GM23338 (cell line): ENCODE results near the gene CACNG3. TPM values are rescaled to one million over a fixed set of nuclear protein-coding genes. Genes with fewer than 3 reads are reported as not detected.

Experiments
- ATAC-seq: fragments of 200-7000 bp; cut with Tn5 transposase; 3 replicates; pipeline ENCODE4 v1.9.1; 2020
- DNase-seq: peaks from one replicate; pipeline ENCODE4 v3.0.0-alpha.2; 2015; ENCODE audit warnings: low spot score
- H2AFZ ChIP-seq: fragments of 200-600 bp; sonication (generic); 2 replicates; pipeline ENCODE4 v1.8.0; 2016; ENCODE audit warnings: antibody characterized with exemption, mild to moderate bottlenecking, moderate library complexity
- H3F3A ChIP-seq: fragments of 200-600 bp; sonication (generic); replicated peaks from 2 replicates; pipeline ENCODE4 v1.8.0; 2017; ENCODE audit warnings: antibody characterized with exemption, mixed run types, low read depth
- H3K27ac ChIP-seq: fragments of 200-600 bp; sonication (generic); 2 replicates; pipeline ENCODE4 v1.6.1; 2016; ENCODE audit warnings: low read depth
- H3K27me3 ChIP-seq: fragments of 200-600 bp; sonication (generic); 2 replicates; pipeline ENCODE4 v1.8.0; 2016; ENCODE audit warnings: mild to moderate bottlenecking, mixed run types, moderate library complexity; ENCODE audit not compliant: insufficient read depth
- H3K36me3 ChIP-seq: fragments of 200-600 bp; sonication (generic); 2 replicates; pipeline ENCODE4 v1.8.0; 2016; ENCODE audit warnings: mild to moderate bottlenecking; ENCODE audit not compliant: insufficient read depth
- H3K4me1 ChIP-seq: fragments of 200-600 bp; sonication (generic); 2 replicates; pipeline ENCODE4 v1.8.0; 2016; ENCODE audit warnings: mild to moderate bottlenecking, moderate library complexity; ENCODE audit not compliant: insufficient read depth
- H3K4me2 ChIP-seq: fragments of 200-600 bp; sonication (generic); 2 replicates; pipeline ENCODE4 v1.7.1; 2017; ENCODE audit warnings: mixed run types
- H3K4me3 ChIP-seq: fragments of 200-600 bp; sonication (generic); 2 replicates; pipeline ENCODE4 v1.6.1; 2016; ENCODE audit warnings: mixed run types
- H3K79me2 ChIP-seq: fragments of 200-600 bp; sonication (generic); replicated peaks from 2 replicates; pipeline ENCODE4 v1.8.0; 2017; ENCODE audit warnings: mild to moderate bottlenecking; ENCODE audit not compliant: insufficient read depth
- H3K9me2 ChIP-seq: fragments of 200-600 bp; sonication (generic); 2 replicates; pipeline ENCODE4 v1.8.0; 2017; ENCODE audit not compliant: insufficient read depth
- H4K20me1 ChIP-seq: fragments of 200-600 bp; sonication (generic); replicated peaks from 2 replicates; pipeline ENCODE4 v1.8.0; 2017; ENCODE audit warnings: mild to moderate bottlenecking; ENCODE audit not compliant: insufficient read depth
- H3K27ac Mint-ChIP-seq: 2 replicates; pipeline ENCODE4 v1.8.0; 2020; ENCODE audit warnings: inconsistent platforms, mild to moderate bottlenecking, moderate library complexity, mixed read lengths
- H3K27me3 Mint-ChIP-seq: 3 replicates; pipeline ENCODE4 v1.8.0; 2022; ENCODE audit warnings: low read depth, mild to moderate bottlenecking, moderate library complexity, mixed read lengths, inconsistent platforms; ENCODE audit not compliant: insufficient read depth, poor library complexity
- H3K36me3 Mint-ChIP-seq: 3 replicates; pipeline ENCODE4 v1.8.0; 2021; ENCODE audit warnings: low read depth, mild to moderate bottlenecking, inconsistent platforms, moderate library complexity, mixed read lengths
- H3K4me1 Mint-ChIP-seq: 3 replicates; pipeline ENCODE4 v1.8.0; 2020; ENCODE audit warnings: mild to moderate bottlenecking, inconsistent platforms, mixed read lengths
- H3K4me3 Mint-ChIP-seq: 3 replicates; pipeline ENCODE4 v1.8.0; 2021; ENCODE audit warnings: moderate library complexity, mild to moderate bottlenecking, inconsistent platforms, mixed read lengths
- H3K9me3 Mint-ChIP-seq: 3 replicates; pipeline ENCODE4 v1.8.0; 2020; ENCODE audit warnings: moderate library complexity, mild to moderate bottlenecking, inconsistent platforms, mixed read lengths
- CREB1 ChIP-seq: fragments of 250-450 bp; sonication (Bioruptor Pico); IDR thresholded peaks from 2 replicates; pipeline ENCODE4 v1.5.0; 2020; ENCODE audit warnings: low read depth, mild to moderate bottlenecking, moderate library complexity
- EZH2 ChIP-seq: fragments of 200-600 bp; sonication (generic); IDR thresholded peaks from one replicate; pipeline ENCODE4 v1.8.0; 2017; ENCODE audit warnings: antibody characterized with exemption, mild to moderate bottlenecking, low read depth; ENCODE audit not compliant: unreplicated experiment
- EZH2phosphoT487 ChIP-seq: fragments of 200-600 bp; sonication (generic); IDR thresholded peaks from one replicate; pipeline ENCODE4 v1.8.1; 2018; ENCODE audit warnings: antibody characterized with exemption; ENCODE audit not compliant: unreplicated experiment
- JUNB ChIP-seq: IDR thresholded peaks from one replicate; pipeline ENCODE4 v1.6.1; 2016; ENCODE audit warnings: antibody characterized with exemption; ENCODE audit not compliant: unreplicated experiment
- NANOG ChIP-seq: IDR thresholded peaks from 2 replicates; pipeline ENCODE4 v1.6.1; 2016; ENCODE audit warnings: antibody characterized with exemption, borderline replicate concordance
- POLR2AphosphoS5 ChIP-seq: IDR thresholded peaks from 2 replicates; pipeline ENCODE4 v1.6.1; 2016; ENCODE audit warnings: antibody characterized with exemption, low read depth
- STAT1 ChIP-seq: IDR thresholded peaks from one replicate; pipeline ENCODE4 v1.6.1; 2016; ENCODE audit warnings: antibody characterized with exemption; ENCODE audit not compliant: unreplicated experiment
- ZNF114 ChIP-seq: fragments of 250-450 bp; sonication (Bioruptor Pico); IDR thresholded peaks from 2 replicates; pipeline ENCODE4 v1.5.0; 2020; ENCODE audit warnings: mild to moderate bottlenecking, moderate library complexity
- ZNF331 ChIP-seq: fragments of 250-450 bp; sonication (Bioruptor Pico); IDR thresholded peaks from 2 replicates; pipeline ENCODE4 v1.5.0; 2020; ENCODE audit warnings: low read depth, mild to moderate bottlenecking, moderate library complexity
- polyA plus RNA-seq: library from polyadenylated mRNA; unstranded; fragments of >200 nt; fragmentation: Nextera tagmentation; extraction: Ambion mirVana; gene quantifications from 2 replicates; pipeline ENCODE4 v1.2.1, GENCODE V29; 2016
- total RNA-seq: library from RNA; depleted of rRNA; stranded (reverse); fragments of >200 nt; shearing (Covaris generic); gene quantifications from 2 replicates; pipeline ENCODE4 v1.2.3, GENCODE V29; 2014
- TF ChIP-seq, protein P1 (sequence below), 2 experiments: fragments of 200-600 bp in 1 of 2; sonication (generic) in 1 of 2; conservative IDR thresholded peaks; 2 replicates each; pipeline versions ENCODE4 v1.5.1 to v1.6.1; 2016 to 2017; ENCODE audit warnings: antibody characterized with exemption in 2 of 2, low read depth in 2 of 2, mild to moderate bottlenecking in 2 of 2, moderate library complexity in 1 of 2
- TF ChIP-seq, protein P2 (sequence below): IDR thresholded peaks from 2 replicates; pipeline ENCODE4 v1.6.1; 2016; ENCODE audit warnings: antibody characterized with exemption
- TF ChIP-seq, protein P3 (sequence below): IDR thresholded peaks from one replicate; pipeline ENCODE4 v1.6.1; 2018; ENCODE audit warnings: antibody characterized with exemption; ENCODE audit not compliant: unreplicated experiment
- TF ChIP-seq, protein P4 (sequence below): fragments of 250-450 bp; sonication (Bioruptor Pico); IDR thresholded peaks from 2 replicates; pipeline ENCODE4 v1.5.0; 2020; ENCODE audit warnings: mild to moderate bottlenecking, moderate library complexity

The CACNG3 gene
- total and polyA plus RNA-seq, 2 experiments from 2014 or later: not detected

DNA sequence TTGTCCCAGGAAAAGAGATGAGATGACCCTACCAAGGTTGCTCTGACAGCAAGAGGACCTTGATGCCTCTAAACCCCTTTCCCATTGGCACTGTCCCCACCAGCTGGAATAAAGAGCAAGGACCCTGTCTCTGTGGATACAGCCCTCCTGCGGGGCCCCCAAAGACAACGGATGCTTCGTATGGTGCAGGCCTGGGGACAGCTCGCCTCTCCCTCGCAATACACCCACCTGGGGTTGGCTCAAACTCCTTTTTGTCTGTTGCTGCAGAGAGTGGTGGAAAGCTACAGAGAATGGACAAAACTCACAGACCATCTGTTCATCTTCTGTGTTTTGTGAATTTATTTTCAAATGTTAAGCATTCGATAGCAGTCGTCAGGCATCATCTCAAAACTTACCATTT, 27.6 kb upstream of the CACNG3 start:
- TF ChIP-seq, protein P1, sequence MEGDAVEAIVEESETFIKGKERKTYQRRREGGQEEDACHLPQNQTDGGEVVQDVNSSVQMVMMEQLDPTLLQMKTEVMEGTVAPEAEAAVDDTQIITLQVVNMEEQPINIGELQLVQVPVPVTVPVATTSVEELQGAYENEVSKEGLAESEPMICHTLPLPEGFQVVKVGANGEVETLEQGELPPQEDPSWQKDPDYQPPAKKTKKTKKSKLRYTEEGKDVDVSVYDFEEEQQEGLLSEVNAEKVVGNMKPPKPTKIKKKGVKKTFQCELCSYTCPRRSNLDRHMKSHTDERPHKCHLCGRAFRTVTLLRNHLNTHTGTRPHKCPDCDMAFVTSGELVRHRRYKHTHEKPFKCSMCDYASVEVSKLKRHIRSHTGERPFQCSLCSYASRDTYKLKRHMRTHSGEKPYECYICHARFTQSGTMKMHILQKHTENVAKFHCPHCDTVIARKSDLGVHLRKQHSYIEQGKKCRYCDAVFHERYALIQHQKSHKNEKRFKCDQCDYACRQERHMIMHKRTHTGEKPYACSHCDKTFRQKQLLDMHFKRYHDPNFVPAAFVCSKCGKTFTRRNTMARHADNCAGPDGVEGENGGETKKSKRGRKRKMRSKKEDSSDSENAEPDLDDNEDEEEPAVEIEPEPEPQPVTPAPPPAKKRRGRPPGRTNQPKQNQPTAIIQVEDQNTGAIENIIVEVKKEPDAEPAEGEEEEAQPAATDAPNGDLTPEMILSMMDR (conservative IDR thresholded peaks at IDR 0.05; ENCODE audit: low read depth in 2 of 2): no peak
- TF ChIP-seq ZNF331 (CRISPR knock-in tag) (no peak), STAT1 (no peak), NANOG (no peak), JUNB (no peak), EZH2phosphoT487 (no peak), CREB1 (CRISPR knock-in tag) (no peak), POLR2AphosphoS5 (no peak), EZH2 (no peak), ZNF114 (CRISPR knock-in tag) (no peak)
- TF ChIP-seq, protein P2, sequence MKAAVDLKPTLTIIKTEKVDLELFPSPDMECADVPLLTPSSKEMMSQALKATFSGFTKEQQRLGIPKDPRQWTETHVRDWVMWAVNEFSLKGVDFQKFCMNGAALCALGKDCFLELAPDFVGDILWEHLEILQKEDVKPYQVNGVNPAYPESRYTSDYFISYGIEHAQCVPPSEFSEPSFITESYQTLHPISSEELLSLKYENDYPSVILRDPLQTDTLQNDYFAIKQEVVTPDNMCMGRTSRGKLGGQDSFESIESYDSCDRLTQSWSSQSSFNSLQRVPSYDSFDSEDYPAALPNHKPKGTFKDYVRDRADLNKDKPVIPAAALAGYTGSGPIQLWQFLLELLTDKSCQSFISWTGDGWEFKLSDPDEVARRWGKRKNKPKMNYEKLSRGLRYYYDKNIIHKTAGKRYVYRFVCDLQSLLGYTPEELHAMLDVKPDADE: no peak
- TF ChIP-seq, protein P3, sequence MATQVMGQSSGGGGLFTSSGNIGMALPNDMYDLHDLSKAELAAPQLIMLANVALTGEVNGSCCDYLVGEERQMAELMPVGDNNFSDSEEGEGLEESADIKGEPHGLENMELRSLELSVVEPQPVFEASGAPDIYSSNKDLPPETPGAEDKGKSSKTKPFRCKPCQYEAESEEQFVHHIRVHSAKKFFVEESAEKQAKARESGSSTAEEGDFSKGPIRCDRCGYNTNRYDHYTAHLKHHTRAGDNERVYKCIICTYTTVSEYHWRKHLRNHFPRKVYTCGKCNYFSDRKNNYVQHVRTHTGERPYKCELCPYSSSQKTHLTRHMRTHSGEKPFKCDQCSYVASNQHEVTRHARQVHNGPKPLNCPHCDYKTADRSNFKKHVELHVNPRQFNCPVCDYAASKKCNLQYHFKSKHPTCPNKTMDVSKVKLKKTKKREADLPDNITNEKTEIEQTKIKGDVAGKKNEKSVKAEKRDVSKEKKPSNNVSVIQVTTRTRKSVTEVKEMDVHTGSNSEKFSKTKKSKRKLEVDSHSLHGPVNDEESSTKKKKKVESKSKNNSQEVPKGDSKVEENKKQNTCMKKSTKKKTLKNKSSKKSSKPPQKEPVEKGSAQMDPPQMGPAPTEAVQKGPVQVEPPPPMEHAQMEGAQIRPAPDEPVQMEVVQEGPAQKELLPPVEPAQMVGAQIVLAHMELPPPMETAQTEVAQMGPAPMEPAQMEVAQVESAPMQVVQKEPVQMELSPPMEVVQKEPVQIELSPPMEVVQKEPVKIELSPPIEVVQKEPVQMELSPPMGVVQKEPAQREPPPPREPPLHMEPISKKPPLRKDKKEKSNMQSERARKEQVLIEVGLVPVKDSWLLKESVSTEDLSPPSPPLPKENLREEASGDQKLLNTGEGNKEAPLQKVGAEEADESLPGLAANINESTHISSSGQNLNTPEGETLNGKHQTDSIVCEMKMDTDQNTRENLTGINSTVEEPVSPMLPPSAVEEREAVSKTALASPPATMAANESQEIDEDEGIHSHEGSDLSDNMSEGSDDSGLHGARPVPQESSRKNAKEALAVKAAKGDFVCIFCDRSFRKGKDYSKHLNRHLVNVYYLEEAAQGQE: no peak
- TF ChIP-seq, protein P4, sequence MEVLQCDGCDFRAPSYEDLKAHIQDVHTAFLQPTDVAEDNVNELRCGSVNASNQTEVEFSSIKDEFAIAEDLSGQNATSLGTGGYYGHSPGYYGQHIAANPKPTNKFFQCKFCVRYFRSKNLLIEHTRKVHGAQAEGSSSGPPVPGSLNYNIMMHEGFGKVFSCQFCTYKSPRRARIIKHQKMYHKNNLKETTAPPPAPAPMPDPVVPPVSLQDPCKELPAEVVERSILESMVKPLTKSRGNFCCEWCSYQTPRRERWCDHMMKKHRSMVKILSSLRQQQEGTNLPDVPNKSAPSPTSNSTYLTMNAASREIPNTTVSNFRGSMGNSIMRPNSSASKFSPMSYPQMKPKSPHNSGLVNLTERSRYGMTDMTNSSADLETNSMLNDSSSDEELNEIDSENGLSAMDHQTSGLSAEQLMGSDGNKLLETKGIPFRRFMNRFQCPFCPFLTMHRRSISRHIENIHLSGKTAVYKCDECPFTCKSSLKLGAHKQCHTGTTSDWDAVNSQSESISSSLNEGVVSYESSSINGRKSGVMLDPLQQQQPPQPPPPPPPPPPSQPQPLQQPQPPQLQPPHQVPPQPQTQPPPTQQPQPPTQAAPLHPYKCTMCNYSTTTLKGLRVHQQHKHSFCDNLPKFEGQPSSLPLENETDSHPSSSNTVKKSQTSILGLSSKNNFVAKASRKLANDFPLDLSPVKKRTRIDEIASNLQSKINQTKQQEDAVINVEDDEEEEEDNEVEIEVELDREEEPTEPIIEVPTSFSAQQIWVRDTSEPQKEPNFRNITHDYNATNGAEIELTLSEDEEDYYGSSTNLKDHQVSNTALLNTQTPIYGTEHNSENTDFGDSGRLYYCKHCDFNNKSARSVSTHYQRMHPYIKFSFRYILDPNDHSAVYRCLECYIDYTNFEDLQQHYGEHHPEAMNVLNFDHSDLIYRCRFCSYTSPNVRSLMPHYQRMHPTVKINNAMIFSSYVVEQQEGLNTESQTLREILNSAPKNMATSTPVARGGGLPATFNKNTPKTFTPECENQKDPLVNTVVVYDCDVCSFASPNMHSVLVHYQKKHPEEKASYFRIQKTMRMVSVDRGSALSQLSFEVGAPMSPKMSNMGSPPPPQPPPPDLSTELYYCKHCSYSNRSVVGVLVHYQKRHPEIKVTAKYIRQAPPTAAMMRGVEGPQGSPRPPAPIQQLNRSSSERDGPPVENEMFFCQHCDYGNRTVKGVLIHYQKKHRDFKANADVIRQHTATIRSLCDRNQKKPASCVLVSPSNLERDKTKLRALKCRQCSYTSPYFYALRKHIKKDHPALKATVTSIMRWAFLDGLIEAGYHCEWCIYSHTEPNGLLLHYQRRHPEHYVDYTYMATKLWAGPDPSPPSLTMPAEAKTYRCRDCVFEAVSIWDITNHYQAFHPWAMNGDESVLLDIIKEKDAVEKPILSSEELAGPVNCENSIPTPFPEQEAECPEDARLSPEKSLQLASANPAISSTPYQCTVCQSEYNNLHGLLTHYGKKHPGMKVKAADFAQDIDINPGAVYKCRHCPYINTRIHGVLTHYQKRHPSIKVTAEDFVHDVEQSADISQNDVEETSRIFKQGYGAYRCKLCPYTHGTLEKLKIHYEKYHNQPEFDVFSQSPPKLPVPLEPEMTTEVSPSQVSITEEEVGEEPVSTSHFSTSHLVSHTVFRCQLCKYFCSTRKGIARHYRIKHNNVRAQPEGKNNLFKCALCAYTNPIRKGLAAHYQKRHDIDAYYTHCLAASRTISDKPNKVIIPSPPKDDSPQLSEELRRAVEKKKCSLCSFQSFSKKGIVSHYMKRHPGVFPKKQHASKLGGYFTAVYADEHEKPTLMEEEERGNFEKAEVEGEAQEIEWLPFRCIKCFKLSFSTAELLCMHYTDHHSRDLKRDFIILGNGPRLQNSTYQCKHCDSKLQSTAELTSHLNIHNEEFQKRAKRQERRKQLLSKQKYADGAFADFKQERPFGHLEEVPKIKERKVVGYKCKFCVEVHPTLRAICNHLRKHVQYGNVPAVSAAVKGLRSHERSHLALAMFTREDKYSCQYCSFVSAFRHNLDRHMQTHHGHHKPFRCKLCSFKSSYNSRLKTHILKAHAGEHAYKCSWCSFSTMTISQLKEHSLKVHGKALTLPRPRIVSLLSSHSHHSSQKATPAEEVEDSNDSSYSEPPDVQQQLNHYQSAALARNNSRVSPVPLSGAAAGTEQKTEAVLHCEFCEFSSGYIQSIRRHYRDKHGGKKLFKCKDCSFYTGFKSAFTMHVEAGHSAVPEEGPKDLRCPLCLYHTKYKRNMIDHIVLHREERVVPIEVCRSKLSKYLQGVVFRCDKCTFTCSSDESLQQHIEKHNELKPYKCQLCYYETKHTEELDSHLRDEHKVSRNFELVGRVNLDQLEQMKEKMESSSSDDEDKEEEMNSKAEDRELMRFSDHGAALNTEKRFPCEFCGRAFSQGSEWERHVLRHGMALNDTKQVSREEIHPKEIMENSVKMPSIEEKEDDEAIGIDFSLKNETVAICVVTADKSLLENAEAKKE (CRISPR knock-in tag): no peak
- no peaks in the 10 kb centered on the region for H3K9me3 Mint-ChIP-seq
- H3K4me3 Mint-ChIP-seq: no peak overlapping the region
- no peaks in the 10 kb centered on the region for H3K36me3 Mint-ChIP-seq
- peaks cover 6% of the 10 kb centered on the region for H3K27me3 Mint-ChIP-seq
- Histone ChIP-seq H3K27me3 (no peaks in the 10 kb centered on the region), H3K4me1 (no peaks in the 10 kb centered on the region), H3K79me2 (no peaks in the 10 kb centered on the region), H3K36me3 (no peaks in the 10 kb centered on the region), H3F3A (no peaks in the 10 kb centered on the region), H4K20me1 (no peaks in the 10 kb centered on the region), H3K4me3 (no peak overlapping the region), H3K9me2 (peaks cover 17% of the 10 kb centered on the region), H3K27ac (no peak overlapping the region), H3K4me2 (no peak overlapping the region), H2AFZ (no peak overlapping the region)
- H3K27ac Mint-ChIP-seq: no peak overlapping the region
- no peak for ATAC-seq
- DNase-seq: no peak
- H3K4me1 Mint-ChIP-seq: no peaks in the 10 kb centered on the region
